ENCODE data around the gene ZNF141. TPM values are rescaled to one million over a fixed set of nuclear protein-coding genes. Genes with fewer than 3 reads are reported as not detected.

Gene ZNF141
- total and polyA plus RNA-seq, 2 of the 4 experiments (the other 2 are of a cell fraction) = 1.8 to 4.7 TPM

DNA sequence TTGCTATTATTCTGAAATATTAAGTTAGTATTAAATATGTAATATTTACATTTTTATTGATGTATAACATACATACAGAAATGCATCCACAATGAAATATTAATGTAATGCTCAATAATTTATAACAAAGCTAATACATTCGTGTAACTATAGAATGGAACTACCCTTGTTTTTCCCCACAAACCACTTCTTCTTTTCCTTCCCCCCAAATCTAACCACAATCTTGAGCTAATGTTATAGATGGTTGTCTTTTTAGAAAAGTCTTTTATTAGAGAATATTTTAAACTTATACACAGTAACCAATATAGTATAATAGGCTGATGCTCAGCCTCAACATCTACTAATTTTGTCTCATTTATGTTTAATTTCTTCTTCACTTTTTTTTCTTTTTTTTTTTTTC lies 27.8 kb upstream of the ZNF141 start:
- ATAC-seq (ENCODE audit: low read depth) (no peak), DNase-seq (no peak)
- H3K9me3 ChIP-seq (ENCODE audit: control insufficient read depth, insufficient read depth, low read length) = peaks cover 26% of the 10 kb centered on the region
- no peak overlapping the region for H3K23ac ChIP-seq (ENCODE audit: low read depth, low read length)
- no TSS peak for BruUV-seq (replicated peaks)
- no peak overlapping the region for H4K8ac ChIP-seq (ENCODE audit: low read depth in 2 of 2, low read length in 2 of 2)
- H3K4ac ChIP-seq (ENCODE audit: low read depth, low read length) = no peak overlapping the region
- H2BK15ac ChIP-seq (ENCODE audit: low read depth, low read length) = no peak overlapping the region
- no peak overlapping the region for H4K91ac ChIP-seq (ENCODE audit: insufficient read depth, low read depth, low read length)
- H2BK20ac ChIP-seq (ENCODE audit: low read depth, low read length) = no peak overlapping the region
- no peaks in the 10 kb centered on the region for H3K79me1 ChIP-seq (ENCODE audit: low read depth in 1 of 2, low read length in 2 of 2)
- H3K56ac ChIP-seq (ENCODE audit: extremely low read depth, insufficient read depth, low read length) = no peak overlapping the region
- in situ Hi-C loops (cut with MboI; ENCODE audit: low sequenced_read_pairs) = no loop called here
- no peak overlapping the region for H4K5ac ChIP-seq (ENCODE audit: low read depth, low read length)
- no peak overlapping the region for H2AK9ac ChIP-seq (replicated peaks; ENCODE audit: low read depth, low read length, poor library complexity)
- H2BK120ac ChIP-seq (ENCODE audit: low read depth, low read length) = no peak overlapping the region
- dilution Hi-C loops (cut with HindIII; ENCODE audit: low sequenced_read_pairs, unreplicated experiment) = no loop called here
- H3K18ac ChIP-seq (ENCODE audit: low read depth, low read length) = no peak overlapping the region
- no peak overlapping the region for H2AK5ac ChIP-seq (ENCODE audit: low read depth, low read length)
- H3K9me1 ChIP-seq (ENCODE audit: insufficient read depth, low read length) = no peaks in the 10 kb centered on the region
- no peak overlapping the region for H3K4me3 ChIP-seq (ENCODE audit: insufficient read depth, low read depth, low read length)
- H3K27ac ChIP-seq (ENCODE audit: insufficient read depth, low read length) = no peak overlapping the region
- ChIA-PET POLR2A (ENCODE audit: unreplicated experiment) (interaction anchor here (0.6 kb wide), 1 partner anchor 149 kb away, joined by 3 read pairs; no protein-coding TSS in a partner anchor), CTCF (no interaction called here)
- no peak overlapping the region for H2BK5ac ChIP-seq (ENCODE audit: low read depth, low read length, poor library complexity, severe bottlenecking)
- intact Hi-C loops (cut with micrococcal nuclease) = no loop called here
- H3K36me3 ChIP-seq (ENCODE audit: control insufficient read depth, insufficient read depth, low read length) = no peaks in the 10 kb centered on the region
- H3K27me3 ChIP-seq (ENCODE audit: control insufficient read depth, insufficient read depth, low read length) = no peaks in the 10 kb centered on the region
- TF ChIP-seq NFE2L2 (IDR thresholded peaks at IDR 0.05; ENCODE audit: low read depth, low read length) (no peak), RFX5 (IDR thresholded peaks at IDR 0.05; ENCODE audit: low read depth, low read length) (no peak), MXI1 (IDR thresholded peaks at IDR 0.05; ENCODE audit: borderline replicate concordance, low read depth, low read length) (no peak), ELK1 (IDR thresholded peaks at IDR 0.05; ENCODE audit: borderline replicate concordance, low read depth, low read length) (no peak), CHD1 (IDR thresholded peaks at IDR 0.05; ENCODE audit: low read depth, low read length) (no peak), FOS (IDR thresholded peaks at IDR 0.05; ENCODE audit: low read depth, low read length) (no peak)
- H3K14ac ChIP-seq (replicated peaks; ENCODE audit: low read depth, low read length) = no peak overlapping the region
- no peaks in the 10 kb centered on the region for H3K4me1 ChIP-seq (ENCODE audit: control insufficient read depth, insufficient read depth, low read length)
- no CpG with 5 or more reads among the region's 1 CpG for WGBS, 2 experiments (ENCODE audit: extremely low coverage in 2 of 2, insufficient read length in 1 of 2)
- no peak overlapping the region for H3K9ac ChIP-seq (ENCODE audit: low read depth, low read length)
- H3K4me2 ChIP-seq (ENCODE audit: low read depth, low read length) = no peak overlapping the region
- H4K20me1 ChIP-seq (ENCODE audit: insufficient read depth, low read length) = no peaks in the 10 kb centered on the region
- no peak overlapping the region for H2AFZ ChIP-seq (replicated peaks; ENCODE audit: low read length, poor library complexity)

Measured in IMR-90 (cell line).